ENCODE measurements around the gene BLVRA. TPM values are rescaled to one million over a fixed set of nuclear protein-coding genes. Genes with fewer than 3 reads are reported as not detected.
"Not testable (repeated sequence)": the region's sequence is repeated elsewhere in the genome, so short reads cannot be mapped to it uniquely, and the experiment has no call there.

Gene BLVRA
- total RNA-seq, 1 experiment from 2014 or later: 29.7 TPM

DNA sequence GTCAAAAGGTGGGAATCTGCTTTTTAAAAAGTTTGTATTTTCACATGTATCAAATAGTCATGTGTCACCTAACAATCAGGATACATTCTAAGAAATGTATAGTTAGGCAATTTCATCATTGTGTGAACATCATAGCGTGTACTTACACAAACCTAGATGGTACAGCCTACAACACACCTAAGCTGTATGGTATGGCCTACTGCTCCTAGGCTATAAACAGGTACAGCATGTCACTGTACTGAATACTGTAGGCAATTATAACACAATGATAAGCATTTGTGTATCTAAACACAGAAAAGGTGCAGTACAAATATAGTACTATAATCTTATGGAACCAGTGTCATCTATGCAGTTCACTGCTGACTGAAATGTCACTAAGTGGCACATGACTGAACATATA, 47.0 kb upstream of the BLVRA start:
- ATAC-seq: no peak
- Histone ChIP-seq H3K27me3 (ENCODE audit: insufficient read depth, low read length) (no peaks in the 10 kb centered on the region), H4K20me1 (ENCODE audit: insufficient read depth) (peaks cover 3% of the 10 kb centered on the region; the same call in 1 of the 2 replicates), H3K27ac (ENCODE audit: low read depth, low read length) (no peak overlapping the region), H3K4me3 (replicated peaks in 1 of 2; ENCODE audit: low read depth in 1 of 2, low read length in 2 of 2) (no peak overlapping the region), H3K4me1 (ENCODE audit: control insufficient read depth in 1 of 2, insufficient read depth in 2 of 2, low read length in 2 of 2) (no peaks in the 10 kb centered on the region), H2AFZ (ENCODE audit: low read depth, low read length, poor library complexity, severe bottlenecking) (no peak overlapping the region), H3K9ac (ENCODE audit: low read length) (no peak overlapping the region), H3K79me2 (ENCODE audit: insufficient read depth, low read length) (peaks cover 98% of the 10 kb centered on the region), H3K4me2 (ENCODE audit: low read length) (no peak overlapping the region), H3K36me3 (ENCODE audit: control insufficient read depth in 1 of 2, insufficient read depth in 2 of 2, low read length in 2 of 2) (no peaks in the 10 kb centered on the region), H3K9me2 (ENCODE audit: insufficient read depth) (no peaks in the 10 kb centered on the region), H3K9me3 (ENCODE audit: control insufficient read depth in 1 of 2, insufficient read depth in 1 of 2, low read depth in 1 of 2, low read length in 2 of 2) (no peaks in the 10 kb centered on the region)
- ChIA-PET RAD21 (ENCODE audit: low non-redundant PET in 1 of 2, low total read pairs in 2 of 2, uncharacterized antibody in 2 of 2, unreplicated experiment in 2 of 2) (no interaction called here), POLR2A (no interaction called here), CTCF (no interaction called here)
- no peak for TF ChIP-seq POLR2A (IDR thresholded peaks at IDR 0.05; ENCODE audit: borderline replicate concordance, extremely low read depth, insufficient read depth, insufficient read length)
- no peak for TF ChIP-seq YY1 (IDR thresholded peaks at IDR 0.05; ENCODE audit: extremely low read depth, insufficient replicate concordance, low read depth, low read length)
- no peak for TF ChIP-seq EGR1 (IDR thresholded peaks at IDR 0.05; ENCODE audit: low read depth)
- TF ChIP-seq RAD21 (IDR thresholded peaks at IDR 0.05; ENCODE audit: low read depth): no peak
- no peak for TF ChIP-seq SP1 (IDR thresholded peaks at IDR 0.05; ENCODE audit: low read depth)
- no peak for TF ChIP-seq ZFX (IDR thresholded peaks at IDR 0.05)
- TF ChIP-seq JUND (IDR thresholded peaks at IDR 0.05): no peak
- TF ChIP-seq SRF (IDR thresholded peaks at IDR 0.05; ENCODE audit: low read depth): no peak
- TF ChIP-seq EZH2phosphoT487 (IDR thresholded peaks at IDR 0.05; ENCODE audit: borderline replicate concordance): no peak
- no peak for TF ChIP-seq SIN3A (IDR thresholded peaks at IDR 0.05; ENCODE audit: low read depth)
- no peak for TF ChIP-seq FOSL1 (IDR thresholded peaks at IDR 0.05; ENCODE audit: low read depth)
- TF ChIP-seq, protein P1, sequence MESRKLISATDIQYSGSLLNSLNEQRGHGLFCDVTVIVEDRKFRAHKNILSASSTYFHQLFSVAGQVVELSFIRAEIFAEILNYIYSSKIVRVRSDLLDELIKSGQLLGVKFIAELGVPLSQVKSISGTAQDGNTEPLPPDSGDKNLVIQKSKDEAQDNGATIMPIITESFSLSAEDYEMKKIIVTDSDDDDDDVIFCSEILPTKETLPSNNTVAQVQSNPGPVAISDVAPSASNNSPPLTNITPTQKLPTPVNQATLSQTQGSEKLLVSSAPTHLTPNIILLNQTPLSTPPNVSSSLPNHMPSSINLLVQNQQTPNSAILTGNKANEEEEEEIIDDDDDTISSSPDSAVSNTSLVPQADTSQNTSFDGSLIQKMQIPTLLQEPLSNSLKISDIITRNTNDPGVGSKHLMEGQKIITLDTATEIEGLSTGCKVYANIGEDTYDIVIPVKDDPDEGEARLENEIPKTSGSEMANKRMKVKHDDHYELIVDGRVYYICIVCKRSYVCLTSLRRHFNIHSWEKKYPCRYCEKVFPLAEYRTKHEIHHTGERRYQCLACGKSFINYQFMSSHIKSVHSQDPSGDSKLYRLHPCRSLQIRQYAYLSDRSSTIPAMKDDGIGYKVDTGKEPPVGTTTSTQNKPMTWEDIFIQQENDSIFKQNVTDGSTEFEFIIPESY (IDR thresholded peaks at IDR 0.05; ENCODE audit: extremely low read depth, insufficient replicate concordance, low read length): no peak
- intact Hi-C loops (cut with micrococcal nuclease): no loop called here
- no TSS peak for BruUV-seq (replicated peaks)
- no peak for DNase-seq (ENCODE audit: low read depth, low spot score)

DNA sequence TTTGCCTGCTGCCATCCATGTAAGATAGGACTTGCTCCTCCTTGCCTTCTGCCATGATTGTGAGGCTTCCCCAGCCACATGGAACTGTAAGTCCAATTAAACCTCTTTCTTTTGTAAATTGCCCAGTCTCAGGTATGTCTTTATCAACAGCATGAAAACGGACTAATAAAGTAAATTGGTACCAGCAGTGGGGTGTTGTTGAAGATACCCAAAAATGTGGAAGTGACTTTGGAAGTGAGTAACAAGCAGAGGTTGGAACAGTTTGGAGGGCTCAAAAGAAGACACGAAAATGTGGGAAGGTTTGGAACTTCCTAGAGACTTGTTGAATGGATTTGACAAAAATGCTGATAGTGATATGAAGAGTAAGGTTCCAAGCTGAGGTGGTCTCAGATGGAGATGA, 42.5 kb upstream of the BLVRA start:
- ATAC-seq; H3K27ac ChIP-seq (ENCODE audit: low read depth, low read length); CTCF ChIA-PET; RAD21 ChIA-PET (ENCODE audit: low non-redundant PET in 1 of 2, low total read pairs in 2 of 2, uncharacterized antibody in 2 of 2, unreplicated experiment in 2 of 2); H2AFZ ChIP-seq (ENCODE audit: low read depth, low read length, poor library complexity, severe bottlenecking); H3K27me3 ChIP-seq (ENCODE audit: insufficient read depth, low read length); H3K4me3 ChIP-seq (replicated peaks in 1 of 2; ENCODE audit: low read depth in 1 of 2, low read length in 2 of 2); BruUV-seq (replicated peaks); POLR2A ChIA-PET; H3K9me2 ChIP-seq (ENCODE audit: insufficient read depth); H3K9ac ChIP-seq (ENCODE audit: low read length); H3K4me2 ChIP-seq (ENCODE audit: low read length); intact Hi-C loops (cut with micrococcal nuclease); H3K4me1 ChIP-seq (ENCODE audit: control insufficient read depth in 1 of 2, insufficient read depth in 2 of 2, low read length in 2 of 2); DNase-seq (ENCODE audit: low read depth, low spot score); H3K9me3 ChIP-seq (ENCODE audit: control insufficient read depth in 1 of 2, insufficient read depth in 1 of 2, low read depth in 1 of 2, low read length in 2 of 2); H3K36me3 ChIP-seq (ENCODE audit: control insufficient read depth in 1 of 2, insufficient read depth in 2 of 2, low read length in 2 of 2): not testable (repeated sequence)
- peaks cover 100% of the 10 kb centered on the region for H3K79me2 ChIP-seq (ENCODE audit: insufficient read depth, low read length)
- H4K20me1 ChIP-seq (ENCODE audit: insufficient read depth): peaks cover 11% of the 10 kb centered on the region; the same call in 1 of the 2 replicates

Measured in HCT116 (cell line).